WTC11 (cell line): ENCODE data around the gene EDN1.

Experiments used
- ZNF423 ChIP-seq: fragments of 250-450 bp; sonication (Bioruptor Pico); IDR thresholded peaks from 2 replicates; pipeline ENCODE4 v2.1.2; 2022; ENCODE audit warnings: mild to moderate bottlenecking, moderate library complexity
- TF ChIP-seq, protein P1 (sequence below): fragments of 200-600 bp; IDR thresholded peaks from 2 replicates; pipeline ENCODE4 v1.8.0; 2022; ENCODE audit warnings: antibody characterized with exemption

DNA sequence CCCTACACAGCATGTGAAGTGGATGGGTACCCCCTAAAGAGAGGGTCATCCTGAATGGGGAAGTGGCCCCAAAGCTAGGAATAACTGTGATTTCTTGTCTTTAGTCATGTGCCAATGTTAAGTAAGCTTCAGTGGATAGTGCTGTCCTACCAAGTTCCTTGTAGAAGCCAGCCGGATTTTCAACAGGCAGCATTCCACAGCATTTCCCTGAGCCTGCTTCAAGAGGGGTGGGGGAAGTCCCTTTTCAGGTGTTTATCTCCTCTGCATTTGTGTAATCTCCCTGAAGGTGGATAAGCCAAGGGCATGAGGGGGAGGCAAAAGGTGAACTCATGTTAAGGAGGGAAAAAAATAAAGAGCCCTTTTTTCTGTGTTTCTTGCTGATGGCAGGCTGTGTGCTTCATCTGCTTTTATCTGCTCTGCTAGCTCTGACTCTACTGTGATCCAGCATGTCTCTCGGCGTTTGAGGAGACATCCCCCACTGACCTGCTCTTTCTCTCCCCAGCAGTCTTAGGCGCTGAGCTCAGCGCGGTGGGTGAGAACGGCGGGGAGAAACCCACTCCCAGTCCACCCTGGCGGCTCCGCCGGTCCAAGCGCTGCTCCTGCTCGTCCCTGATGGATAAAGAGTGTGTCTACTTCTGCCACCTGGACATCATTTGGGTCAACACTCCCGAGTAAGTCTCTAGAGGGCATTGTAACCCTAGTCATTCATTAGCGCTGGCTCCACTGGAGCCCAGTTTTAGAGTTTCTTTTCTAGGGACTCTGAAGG is 1.9 kb downstream of the EDN1 start:
- TF ChIP-seq ZNF423: no peak
- TF ChIP-seq, protein P1, sequence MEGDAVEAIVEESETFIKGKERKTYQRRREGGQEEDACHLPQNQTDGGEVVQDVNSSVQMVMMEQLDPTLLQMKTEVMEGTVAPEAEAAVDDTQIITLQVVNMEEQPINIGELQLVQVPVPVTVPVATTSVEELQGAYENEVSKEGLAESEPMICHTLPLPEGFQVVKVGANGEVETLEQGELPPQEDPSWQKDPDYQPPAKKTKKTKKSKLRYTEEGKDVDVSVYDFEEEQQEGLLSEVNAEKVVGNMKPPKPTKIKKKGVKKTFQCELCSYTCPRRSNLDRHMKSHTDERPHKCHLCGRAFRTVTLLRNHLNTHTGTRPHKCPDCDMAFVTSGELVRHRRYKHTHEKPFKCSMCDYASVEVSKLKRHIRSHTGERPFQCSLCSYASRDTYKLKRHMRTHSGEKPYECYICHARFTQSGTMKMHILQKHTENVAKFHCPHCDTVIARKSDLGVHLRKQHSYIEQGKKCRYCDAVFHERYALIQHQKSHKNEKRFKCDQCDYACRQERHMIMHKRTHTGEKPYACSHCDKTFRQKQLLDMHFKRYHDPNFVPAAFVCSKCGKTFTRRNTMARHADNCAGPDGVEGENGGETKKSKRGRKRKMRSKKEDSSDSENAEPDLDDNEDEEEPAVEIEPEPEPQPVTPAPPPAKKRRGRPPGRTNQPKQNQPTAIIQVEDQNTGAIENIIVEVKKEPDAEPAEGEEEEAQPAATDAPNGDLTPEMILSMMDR: no peak
